ELF-1 (cell line): ENCODE data around the gene RASGEF1C.
A peak's percentile ranks its signal among the peaks of the same experiment; 100 is the strongest.

Experiments
- DNase-seq: peaks from one replicate; pipeline ENCODE4 v3.0.0-alpha.2; 2016; ENCODE audit warnings: low read depth, low spot score

The RASGEF1C gene

DNA sequence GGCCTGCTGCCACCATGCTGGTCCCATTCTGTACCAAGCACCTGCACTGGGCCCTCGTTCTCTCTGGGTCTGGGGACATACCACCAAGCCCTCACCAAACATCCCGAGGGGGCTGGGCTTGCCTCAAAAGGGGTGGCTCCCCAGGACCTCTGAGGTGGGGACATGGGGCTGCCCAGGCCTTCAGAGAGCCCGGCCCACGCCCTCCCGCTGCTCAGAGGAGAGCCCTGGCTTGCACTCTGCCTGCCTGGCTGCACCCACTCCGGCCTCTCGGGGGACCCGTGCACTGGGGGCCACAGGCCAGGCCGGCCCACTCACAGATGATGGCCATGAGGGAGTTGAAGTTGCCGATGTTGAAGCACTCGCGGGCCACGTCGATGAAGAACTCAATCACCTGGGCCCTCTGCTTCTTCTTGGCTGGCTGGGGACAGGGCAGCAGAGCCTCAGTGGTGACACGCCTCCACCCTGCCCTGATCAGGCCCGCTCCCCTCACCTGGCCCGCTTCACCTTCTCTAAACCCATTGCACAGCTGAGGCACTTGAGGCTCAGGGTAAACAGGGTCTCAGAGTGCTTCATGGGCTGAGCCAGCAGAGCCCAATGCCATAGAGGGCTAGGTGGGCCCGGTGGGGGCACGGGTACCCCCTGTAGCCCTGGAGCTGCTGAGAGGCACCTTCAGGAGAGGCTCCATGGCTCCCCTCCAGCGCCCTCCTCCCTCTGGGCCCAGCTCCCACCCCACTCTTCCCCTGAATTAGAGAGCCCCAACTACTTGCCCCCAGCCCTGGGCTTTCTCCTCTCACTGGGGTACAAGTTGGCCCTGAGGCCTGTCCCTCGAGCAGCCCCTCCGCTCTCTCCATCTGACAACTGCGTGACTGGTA, 89.7 kb downstream of the RASGEF1C start:
- DNase-seq: no peak

DNA sequence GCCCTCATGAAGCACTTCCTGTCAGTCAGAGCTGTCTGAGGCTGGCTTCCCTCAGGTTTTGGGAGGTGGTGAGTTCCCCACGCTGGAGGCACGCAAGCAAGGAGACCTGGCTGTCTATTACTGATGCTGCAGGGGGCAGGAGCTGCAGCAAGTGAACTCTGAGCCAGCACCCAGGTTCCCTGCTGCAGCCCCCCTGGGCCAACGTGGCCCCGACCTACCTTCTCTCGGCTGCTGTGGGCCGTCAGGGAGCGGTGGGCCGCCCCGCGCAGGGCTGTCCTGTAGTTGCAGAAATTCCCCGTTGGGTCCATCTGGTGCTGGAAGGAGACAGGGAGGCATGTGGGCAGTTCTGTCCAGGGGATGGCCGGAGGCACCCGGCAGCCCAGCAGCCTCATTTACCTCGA, 90.6 kb downstream of the RASGEF1C start:
- DNase-seq: no peak

DNA sequence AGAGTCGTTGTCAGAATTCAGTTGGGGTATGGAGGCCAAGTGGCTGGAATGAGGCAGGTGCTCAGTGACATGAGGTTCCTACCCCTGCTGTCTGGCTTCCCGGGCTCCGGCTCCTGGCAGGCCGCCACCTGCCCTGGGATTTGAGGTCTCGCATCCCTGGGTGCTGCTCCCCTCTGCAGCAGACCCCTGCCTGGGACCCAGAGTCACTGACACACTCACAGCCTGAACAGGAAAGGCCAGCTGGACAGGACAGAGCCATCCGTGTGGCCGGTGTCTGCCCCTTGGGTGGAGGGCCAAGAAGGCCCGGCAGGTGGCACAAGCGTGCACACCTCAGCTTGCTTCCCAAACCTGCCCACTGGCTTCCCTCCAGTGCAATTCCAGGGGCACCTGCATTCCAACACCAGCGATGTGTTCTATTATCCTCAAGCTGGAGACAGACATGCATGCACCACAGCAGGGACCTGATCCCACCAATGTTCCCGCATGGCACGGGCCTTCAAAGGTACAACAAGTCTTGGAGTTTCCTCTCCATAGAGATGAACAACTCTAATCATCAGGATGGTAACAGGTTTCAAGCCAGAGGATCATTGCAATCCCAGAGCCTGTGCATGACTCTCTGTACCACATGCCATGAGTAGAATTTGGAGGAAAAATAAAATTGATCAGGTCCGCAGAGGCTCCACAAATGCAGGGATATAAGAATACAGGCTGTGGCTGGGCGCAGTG, 91.8 kb downstream of the RASGEF1C start:
- DNase-seq: peak; percentile 58

DNA sequence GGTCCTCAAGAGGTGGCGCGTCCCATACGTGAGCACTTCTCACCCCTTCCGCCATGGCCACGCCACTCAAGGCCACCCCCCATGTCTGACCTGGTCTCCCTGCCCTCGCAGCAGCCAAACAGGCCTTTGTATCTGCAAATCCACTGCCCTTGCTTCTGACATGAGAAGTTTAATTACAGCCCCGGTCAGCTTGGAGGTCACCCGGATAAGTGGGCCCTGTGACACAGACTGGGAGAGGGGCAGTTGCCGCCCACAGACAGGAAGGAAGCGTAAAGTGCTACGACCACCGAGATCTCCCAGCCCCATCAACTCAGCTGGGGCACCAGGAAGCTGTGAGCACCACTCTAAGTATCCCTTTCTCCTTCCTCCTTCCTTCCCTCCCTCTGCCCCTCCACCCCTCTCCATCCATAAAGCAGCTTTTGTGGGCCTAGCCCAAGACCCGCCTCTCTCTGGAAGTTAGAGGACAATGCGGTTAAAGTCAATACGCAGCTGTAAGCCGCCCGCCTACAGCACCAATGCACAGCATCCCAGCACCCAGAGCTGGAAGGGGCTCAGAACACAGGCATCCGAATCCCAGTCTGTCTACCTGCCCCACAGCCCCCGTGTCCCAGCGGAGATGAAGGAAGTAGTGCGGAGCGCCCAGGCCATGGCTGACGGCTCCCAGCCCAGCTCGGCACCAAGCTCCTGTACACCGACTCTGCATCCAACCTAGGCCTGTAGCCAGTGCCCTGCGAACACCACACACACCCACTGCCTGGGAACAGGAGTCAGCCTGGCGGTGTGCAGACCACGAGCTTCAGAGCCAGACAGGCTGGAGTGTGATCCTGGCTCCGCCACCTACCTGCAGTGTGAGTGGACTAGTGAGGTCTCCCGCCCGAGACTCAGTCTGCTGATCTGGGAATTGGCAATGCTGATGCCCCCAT, 92.7 kb downstream of the RASGEF1C start:
- DNase-seq: no peak

DNA sequence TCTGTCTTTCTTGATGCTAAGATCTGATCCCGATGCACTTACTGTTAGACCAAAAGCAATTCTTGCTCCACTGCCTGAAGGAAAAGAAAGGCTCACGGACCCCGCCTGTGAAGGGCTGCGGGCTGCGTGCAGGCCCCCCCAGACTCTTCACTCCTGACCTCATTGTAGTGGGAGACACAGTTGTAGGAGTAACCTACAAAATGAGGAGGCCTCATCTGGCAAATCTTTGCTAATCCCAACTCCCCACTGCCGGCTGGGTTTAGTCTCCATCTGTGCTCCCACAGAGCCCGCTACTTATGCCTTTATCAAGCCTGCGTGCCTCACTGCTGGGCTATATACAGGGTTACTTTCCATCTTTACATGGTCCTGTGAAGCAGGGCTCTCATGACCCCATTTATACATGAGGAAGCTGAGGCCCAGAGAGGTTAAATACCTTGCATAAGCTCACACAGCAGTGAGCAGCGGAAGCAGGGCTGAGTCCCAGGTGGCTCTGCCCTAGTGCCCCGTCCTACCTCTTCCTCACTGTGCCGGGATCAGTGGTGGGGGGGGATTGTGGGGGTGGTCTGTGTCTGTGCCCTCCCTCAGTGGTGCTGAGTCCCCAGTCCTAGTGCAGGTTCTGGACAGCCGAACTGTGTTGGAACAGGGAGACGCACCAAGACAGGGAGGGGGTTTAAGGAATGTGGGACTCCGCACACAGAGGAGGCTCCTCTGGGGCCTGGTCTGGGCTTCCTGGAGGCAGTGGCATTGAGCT, 93.5 kb downstream of the RASGEF1C start:
- no peak for DNase-seq

DNA sequence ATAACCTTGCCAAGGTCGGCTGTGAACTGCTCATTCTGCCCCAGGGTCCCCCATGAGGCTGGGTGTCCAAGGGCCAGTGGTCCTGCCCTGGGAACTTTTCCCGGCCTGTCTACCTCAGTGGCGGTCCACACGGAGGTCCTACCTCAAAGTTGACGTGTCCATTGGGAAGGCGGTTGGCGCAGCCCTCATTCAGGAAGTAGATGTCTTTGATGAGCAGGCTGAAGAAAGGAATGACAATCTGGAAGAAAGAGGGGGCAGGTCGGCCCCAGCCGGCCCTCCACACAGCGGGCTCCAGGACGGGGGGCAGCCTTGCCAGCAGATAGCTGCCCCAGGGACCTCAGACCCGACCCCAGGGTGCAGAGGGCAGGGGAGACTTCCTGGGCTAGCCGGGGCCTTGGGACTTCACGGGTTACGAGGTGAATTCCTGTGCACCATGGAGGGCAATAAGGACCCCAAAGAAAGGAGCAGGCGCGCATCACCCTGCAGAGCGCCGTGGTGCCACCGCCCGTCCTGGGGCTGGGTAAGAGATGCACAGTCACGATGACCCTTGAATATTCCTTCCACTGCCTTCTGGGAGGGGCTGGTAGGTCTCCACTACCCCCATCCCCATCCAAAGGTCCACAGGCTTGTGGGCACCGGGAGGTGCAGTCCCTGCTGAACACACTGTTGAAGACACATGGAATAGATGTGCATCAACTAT, 94.6 kb downstream of the RASGEF1C start:
- no peak for DNase-seq

DNA sequence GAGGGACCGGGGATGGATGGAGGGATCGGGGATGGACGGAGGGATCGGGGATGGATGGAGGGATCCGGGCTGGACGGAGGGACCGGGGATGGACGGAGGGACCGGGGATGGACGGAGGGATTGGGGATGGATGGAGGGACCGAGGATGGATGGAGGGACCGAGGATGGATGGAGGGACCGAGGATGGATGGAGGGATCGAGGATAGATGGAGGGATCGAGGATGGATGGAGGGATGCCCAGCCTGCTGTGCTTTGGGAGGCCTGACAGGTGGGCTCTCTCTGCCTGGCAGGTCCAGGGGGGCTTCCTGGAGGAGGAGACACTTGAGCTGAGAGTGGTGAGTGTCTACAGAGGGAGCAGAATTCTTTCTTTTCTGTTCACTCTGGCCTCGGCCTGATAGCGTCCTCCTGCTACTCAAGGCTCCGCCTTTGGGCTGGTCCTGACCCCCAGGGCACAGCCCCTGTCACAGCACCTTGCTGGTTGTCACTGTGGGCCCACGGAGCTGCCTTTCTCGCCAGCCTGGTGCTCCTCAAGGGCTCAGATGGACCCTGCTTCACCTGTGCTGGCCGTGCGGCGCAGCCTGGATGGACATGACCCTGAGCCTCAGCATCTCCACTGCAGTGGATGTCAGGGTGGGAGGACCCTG, 95.2 kb downstream of the RASGEF1C start:
- DNase-seq: no peak

DNA sequence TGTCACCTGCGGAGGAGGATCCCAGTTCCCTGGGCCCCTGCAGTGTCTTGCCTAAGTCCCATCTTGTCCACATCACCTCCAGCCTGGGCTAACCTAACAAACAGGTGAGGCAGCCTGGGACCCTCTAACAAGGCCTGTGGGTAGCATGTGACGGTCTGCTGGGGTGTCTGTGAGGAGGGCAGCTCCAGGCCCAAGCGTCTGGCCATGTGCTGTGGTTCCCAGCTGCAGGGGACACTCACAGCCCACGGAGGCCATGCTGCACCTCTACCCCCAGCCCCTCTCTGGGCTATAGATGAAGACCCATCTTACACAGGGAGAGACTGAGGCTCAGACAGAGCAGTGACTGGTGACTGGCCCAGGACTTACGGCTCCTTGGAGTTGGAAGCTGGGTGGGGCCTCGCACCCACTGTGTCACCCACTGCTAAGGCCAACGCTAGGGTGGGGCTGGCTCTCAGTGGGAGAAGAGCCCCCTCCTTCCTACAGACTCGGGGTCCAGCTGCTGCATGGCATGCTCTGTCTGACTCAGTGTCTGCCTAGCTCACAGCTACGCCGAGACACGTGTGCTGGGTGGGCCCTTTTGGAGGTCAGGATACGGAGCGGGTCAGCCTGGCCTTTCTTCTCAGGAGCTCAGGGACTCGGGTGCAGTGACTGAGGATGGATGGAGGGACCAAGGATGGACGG, 96.7 kb downstream of the RASGEF1C start:
- no peak for DNase-seq

DNA sequence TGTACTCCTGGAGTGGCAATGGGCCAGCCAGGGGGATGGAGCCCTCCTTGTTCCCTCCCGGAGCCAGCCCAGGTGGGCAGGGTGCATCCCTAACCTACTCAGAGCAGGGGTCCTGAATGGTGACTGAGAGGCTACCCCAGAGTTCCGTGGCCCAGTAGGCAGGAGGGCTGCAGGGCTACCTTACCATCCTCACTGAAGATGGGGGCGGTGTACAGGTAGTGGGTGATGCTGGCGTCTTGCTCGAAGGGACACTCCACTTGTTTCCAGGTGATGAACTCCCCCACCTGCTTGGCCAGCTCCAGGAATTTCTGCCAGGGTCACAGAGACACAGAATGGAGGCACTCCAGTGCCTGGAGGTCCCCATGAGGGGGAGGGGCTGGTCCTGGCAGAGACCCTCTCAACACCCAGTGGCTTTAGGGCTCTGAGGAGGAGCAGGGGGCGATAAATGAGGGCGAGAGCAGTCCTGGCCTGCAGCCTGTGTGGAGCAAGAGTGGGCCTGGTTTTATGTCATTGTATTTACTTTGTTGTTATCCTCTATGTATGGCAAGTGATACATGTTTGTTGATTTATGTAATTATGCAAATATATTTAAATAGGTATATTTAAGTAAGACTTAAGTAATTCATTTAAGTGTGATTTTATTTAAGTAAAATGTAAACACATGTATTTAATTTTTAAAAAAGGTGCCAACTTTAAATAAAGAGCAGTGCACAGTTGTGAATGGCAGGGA, 97.6 kb downstream of the RASGEF1C start:
- no peak for DNase-seq

DNA sequence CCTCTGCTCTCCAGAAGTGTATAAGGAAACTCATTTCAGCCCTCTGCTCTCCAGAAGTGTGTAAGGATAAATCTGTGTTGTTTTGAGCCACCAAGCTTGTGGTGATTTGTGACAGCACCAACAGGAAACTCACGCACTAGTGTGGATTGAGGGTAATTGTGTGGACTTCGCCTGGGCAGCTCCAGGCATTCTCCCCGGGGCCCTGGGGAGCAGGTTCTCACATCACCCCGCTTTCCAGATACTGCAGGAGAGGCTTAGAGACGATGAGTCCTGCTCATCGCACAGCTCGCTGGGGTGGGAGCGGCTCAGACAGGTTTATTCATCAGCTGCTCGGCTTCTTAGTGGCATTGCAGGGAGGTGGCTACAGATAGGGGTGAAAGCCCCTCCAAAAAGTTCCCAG, 99.1 kb downstream of the RASGEF1C start:
- DNase-seq: no peak

DNA sequence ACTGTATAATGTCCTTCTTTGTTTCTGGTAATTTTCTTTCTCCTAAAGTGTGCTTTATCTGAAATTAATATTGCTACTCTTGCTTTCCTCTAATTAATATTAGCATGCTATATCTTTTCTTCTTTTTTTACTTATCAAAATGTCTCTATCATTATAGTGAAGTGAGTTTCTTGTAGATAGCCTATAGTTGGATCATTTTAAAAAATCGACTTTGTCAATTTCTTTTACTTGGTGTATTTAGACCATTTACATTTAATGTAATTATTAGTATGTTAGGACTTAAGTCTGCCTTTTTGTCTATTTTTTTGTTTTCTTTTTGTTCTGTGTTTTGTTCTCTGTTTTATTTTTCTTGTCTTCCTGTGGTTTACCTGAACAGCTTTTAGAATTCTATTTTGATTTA, 102.0 kb downstream of the RASGEF1C start:
- DNase-seq: no peak

DNA sequence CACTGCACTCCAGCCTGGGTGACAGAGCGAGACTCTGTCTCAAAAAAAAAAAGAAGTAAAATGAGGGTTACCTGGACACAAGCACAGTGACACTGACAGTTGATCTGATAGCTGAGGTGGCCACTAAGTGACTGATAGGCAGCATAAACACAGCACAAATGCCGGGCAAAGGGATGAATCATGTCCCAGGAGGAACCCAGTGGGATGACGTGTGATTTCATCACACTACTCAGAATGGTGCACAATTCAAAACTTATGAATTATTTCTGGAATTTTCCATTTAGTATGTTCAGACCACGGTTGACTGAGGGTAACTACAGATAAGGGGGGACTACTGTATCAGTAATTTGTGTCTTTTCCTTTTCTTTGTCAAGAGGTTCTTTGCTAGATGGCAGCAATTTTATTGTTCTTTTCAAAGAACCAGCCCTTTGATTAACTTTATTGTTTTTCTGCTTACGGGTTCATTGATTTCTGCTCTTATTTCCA, 103.1 kb downstream of the RASGEF1C start:
- no peak for DNase-seq

DNA sequence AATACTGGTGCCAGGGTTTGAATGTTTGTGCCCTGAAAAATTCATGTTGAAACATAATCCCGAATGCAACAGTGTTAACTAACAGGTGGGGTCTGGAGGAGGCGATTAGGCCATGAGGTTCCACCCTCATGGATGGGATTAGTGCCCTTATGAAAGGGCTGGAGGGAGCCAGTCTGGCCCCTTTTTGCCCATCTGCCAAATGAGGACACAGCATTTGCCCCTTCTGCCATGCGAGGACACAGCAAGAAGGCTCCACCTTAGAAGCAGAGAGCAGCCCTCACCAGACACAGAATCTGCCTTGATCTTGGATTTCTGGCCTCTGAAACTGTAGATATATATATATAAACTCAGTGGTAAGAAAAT, 104.9 kb downstream of the RASGEF1C start:
- no peak for DNase-seq

DNA sequence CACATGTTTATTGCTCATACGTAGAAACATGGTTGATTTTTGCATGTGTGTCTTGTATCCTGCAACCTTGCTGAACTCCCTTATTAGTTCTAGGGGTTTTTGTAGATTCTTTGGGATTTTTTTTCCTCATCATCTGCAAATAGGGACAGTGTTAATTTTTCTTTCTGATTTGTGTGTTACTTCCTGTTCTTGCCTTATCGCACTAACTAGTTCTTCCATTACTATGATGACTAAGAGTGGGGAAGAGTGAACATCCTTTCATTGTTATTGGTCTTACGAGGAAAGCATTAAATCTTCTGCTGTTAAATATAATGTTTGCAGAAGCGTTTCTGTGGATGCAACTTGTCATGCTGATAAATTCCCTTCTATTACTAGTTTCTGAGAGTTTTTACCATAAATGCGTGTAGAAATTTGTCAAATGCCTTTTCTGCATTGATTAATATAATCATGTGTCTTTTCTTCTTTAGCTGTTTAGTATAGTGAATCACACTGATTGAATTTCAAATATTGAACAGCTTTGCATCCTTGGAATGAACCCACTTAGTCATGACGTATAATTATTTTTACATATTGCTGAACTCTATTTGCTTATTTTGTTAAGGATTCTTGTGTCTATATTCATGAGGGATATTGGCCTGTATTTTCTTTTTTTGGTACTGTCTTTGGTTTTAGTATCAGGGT, 105.4 kb downstream of the RASGEF1C start:
- DNase-seq: no peak

DNA sequence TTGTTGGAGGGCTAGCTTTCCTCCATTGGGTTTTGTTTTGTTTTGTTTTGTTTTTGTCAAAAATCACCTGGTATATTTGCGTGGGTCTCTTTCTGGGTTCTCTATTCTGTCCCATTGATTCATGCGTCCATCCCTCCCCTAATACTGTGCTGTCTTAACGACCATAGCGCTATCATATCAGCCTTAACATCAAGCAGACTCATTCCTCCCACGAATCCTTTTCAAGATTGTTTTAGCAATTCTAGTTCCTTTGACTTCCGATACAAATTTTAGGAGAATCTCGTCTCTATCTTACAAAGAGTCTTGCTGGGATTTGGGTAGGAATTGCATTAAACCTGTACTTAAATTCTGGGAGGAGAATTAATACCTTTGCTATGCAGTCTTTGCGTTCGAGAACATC, 106.4 kb downstream of the RASGEF1C start:
- DNase-seq: no peak

DNA sequence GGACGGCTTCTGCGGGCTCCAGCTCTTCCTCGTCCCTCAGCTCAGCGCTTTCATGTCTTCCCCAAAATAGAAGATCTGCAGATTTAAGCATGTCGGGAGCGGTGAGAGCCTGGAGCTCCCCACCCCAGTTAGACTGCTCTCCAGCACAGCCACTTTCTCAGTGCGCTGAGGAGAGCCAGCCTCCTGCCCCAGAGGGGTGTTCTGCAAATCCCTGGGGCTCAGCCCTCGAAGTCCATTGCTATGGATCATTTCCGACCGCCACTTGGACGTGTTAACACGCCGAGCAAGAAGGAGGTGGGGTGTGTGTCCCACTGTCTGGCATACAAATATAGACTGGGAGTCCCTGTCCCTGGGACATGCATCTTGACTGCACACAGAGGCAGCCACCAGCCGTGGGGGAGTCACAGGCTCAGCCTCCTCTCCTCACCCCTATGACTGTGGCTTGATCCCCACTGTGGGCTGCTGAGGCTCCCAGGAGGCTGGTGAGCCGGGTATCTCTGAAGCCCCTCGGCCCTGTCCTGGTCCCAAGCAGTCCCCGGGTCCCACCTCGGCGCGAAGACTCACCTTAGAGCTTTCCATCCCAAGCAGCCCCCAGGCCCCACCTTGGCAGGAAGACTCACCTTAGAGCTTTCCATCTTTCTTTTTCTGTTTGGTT, 107.4 kb downstream of the RASGEF1C start:
- no peak for DNase-seq

DNA sequence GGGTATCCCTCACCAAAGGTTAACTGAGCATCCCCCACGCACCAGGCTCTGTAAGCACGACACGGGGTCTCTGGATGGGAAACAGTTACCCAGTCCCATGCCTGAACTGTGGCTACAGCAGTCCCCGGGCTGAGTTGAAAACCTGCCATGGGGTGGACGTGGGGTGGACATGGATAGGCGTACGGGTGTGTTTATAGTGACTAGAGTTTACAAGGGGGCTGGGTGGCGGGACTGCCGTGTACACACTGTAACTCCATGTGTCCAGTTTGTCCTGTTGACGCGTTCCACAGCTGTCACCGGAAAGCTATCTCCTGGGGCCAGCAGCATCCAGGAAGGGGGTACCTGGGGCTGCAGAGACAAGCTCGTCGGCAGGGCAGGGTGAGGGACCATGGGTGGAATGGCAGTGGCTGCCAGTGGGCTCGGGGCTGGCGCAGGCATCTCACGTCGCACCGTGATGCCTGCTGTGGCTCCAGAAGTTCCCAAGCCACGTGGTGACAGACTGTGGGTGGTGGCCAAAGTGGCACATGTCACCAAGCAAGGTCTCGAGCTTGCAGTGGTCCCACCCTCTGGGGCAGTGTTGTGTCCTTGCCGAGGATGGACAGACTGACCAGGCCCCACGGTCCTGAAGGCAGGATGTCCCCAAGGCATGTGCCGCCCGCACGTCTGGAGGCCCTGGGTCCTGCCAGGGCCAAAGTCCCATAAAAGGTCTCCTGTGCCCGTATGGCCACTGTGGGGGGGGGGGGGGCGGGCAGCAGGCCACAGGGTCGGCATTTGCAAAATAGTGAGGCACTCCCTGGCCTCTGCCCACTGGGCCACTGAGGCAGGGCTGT, 108.2 kb downstream of the RASGEF1C start:
- DNase-seq: no peak
